PC-3 (cell line): ENCODE measurements around the gene PRM3. TPM values are rescaled to one million over a fixed set of nuclear protein-coding genes. Genes with fewer than 3 reads are reported as not detected.

Experiments used
- ATAC-seq: fragments of 200-7000 bp; cut with Tn5 transposase; 2 replicates; pipeline ENCODE4 v1.9.1; 2020; ENCODE audit warnings: mild to moderate bottlenecking, moderate library complexity
- BruUV-seq: library from RNA; stranded (reverse); fragments of 400-500 nt; replicated peaks from 2 replicates; lab custom pipeline; 2021; lab: Mats Ljungman, UMichigan
- CTCF ChIA-PET: fragments of 300-600 bp; sonication (Branson Sonifier 250); formaldehyde crosslinking; loops from one replicate; lab custom pipeline; 2022; ENCODE audit warnings: antibody characterized with exemption; lab: Charles Lee
- POLR2A ChIA-PET: fragments of 300-600 bp; sonication (Branson Sonifier 250); formaldehyde crosslinking; loops from one replicate; lab custom pipeline; 2022; ENCODE audit warnings: antibody characterized with exemption; ENCODE audit not compliant: unreplicated experiment; lab: Charles Lee
- DNase-seq: peaks from one replicate; pipeline ENCODE4 v3.0.0-alpha.2; 2015
- H2AFZ ChIP-seq: fragments of 300-600 bp; sonication (generic); 2 replicates; pipeline ENCODE4 v1.6.0; 2016; ENCODE audit warnings: antibody characterized with exemption, low read length
- H3F3A ChIP-seq: fragments of 300-600 bp; sonication (generic); one replicate; pipeline ENCODE4 v1.6.0; 2017; ENCODE audit warnings: antibody characterized with exemption, low read length, control low read depth, mild to moderate bottlenecking; ENCODE audit not compliant: unreplicated experiment
- H3K27ac ChIP-seq: fragments of 300-600 bp; sonication (generic); 2 replicates; pipeline ENCODE4 v1.5.1; 2016; ENCODE audit warnings: mild to moderate bottlenecking, low read length
- H3K27me3 ChIP-seq: fragments of 300-600 bp; sonication (generic); 2 replicates; pipeline ENCODE4 v1.6.1; 2016; ENCODE audit warnings: low read length, mixed read lengths
- H3K36me3 ChIP-seq: fragments of 300-600 bp; sonication (generic); 2 replicates; pipeline ENCODE4 v1.6.1; 2016; ENCODE audit warnings: low read depth, mixed run types, low read length, mixed read lengths
- H3K4me1 ChIP-seq: fragments of 300-600 bp; sonication (generic); 2 replicates; pipeline ENCODE4 v1.5.1; 2016; ENCODE audit warnings: low read length; ENCODE audit not compliant: insufficient read depth
- H3K4me2 ChIP-seq: fragments of 300-600 bp; sonication (generic); 2 replicates; pipeline ENCODE4 v1.6.0; 2016; ENCODE audit warnings: low read length
- H3K4me3 ChIP-seq: fragments of 300-600 bp; sonication (generic); 2 replicates; pipeline ENCODE4 v1.5.1; 2016; ENCODE audit warnings: mild to moderate bottlenecking, low read length, mixed read lengths
- H3K79me2 ChIP-seq: fragments of 300-600 bp; sonication (generic); 2 replicates; pipeline ENCODE4 v1.6.1; 2017; ENCODE audit warnings: low read length, mixed read lengths
- H3K9ac ChIP-seq: fragments of 300-600 bp; sonication (generic); 2 replicates; pipeline ENCODE4 v1.6.0; 2016; ENCODE audit warnings: mild to moderate bottlenecking, low read length
- H3K9me2 ChIP-seq: fragments of 300-600 bp; sonication (generic); replicated peaks from 2 replicates; pipeline ENCODE4 v1.6.1; 2016; ENCODE audit warnings: mixed run types, low read length, mixed read lengths
- H3K9me3 ChIP-seq: fragments of 300-600 bp; sonication (generic); 2 replicates; pipeline ENCODE4 v1.6.1; 2016; ENCODE audit warnings: low read length, mixed read lengths
- H4K20me1 ChIP-seq: fragments of 300-600 bp; sonication (generic); 2 replicates; pipeline ENCODE4 v1.6.1; 2016; ENCODE audit warnings: low read length, mixed read lengths
- CTCF ChIP-seq: fragments of 300-600 bp; sonication (generic); conservative IDR thresholded peaks from 2 replicates; pipeline ENCODE4 v1.5.1; 2017; ENCODE audit warnings: antibody characterized with exemption, low read depth, mild to moderate bottlenecking, low read length
- EZH2 ChIP-seq: fragments of 300-600 bp; sonication (generic); IDR thresholded peaks from one replicate; pipeline ENCODE4 v1.6.1; 2017; ENCODE audit warnings: antibody characterized with exemption, mild to moderate bottlenecking, low read length; ENCODE audit not compliant: unreplicated experiment
- EZH2phosphoT487 ChIP-seq: fragments of 300-600 bp; sonication (generic); IDR thresholded peaks from 2 replicates; pipeline ENCODE4 v1.6.1; 2018; ENCODE audit warnings: mild to moderate bottlenecking, antibody characterized with exemption, low read length, borderline replicate concordance
- intact Hi-C: fragments of 100-400 bp; cut with micrococcal nuclease; formaldehyde crosslinking; loops from 2 replicates; pipeline ENCODE4 v1.9.0; 2023
- total RNA-seq: library from RNA; depleted of rRNA; stranded (reverse); fragments of >200 nt; gene quantifications from 2 replicates; pipeline ENCODE4 v1.2.3, GENCODE V29; 2014

Gene PRM3
- total RNA-seq, 1 experiment from 2014 or later, result not detected

GRCh38 chr16:11306997-11307638 is 33.7 kb upstream of the PRM3 start:
- Histone ChIP-seq H3K27me3 (no peaks in the 10 kb centered on the region), H3K9me3 (no peaks in the 10 kb centered on the region), H4K20me1 (no peaks in the 10 kb centered on the region), H3K4me1 (no peaks in the 10 kb centered on the region; the same call in 1 of the 2 replicates), H3K4me3 (no peak overlapping the region), H3K79me2 (no peaks in the 10 kb centered on the region), H3K27ac (no peak overlapping the region), H3F3A (no peaks in the 10 kb centered on the region), H3K9ac (no peak overlapping the region), H2AFZ (no peak overlapping the region), H3K36me3 (no peaks in the 10 kb centered on the region), H3K4me2 (no peak overlapping the region), H3K9me2 (no peaks in the 10 kb centered on the region)
- no peak for ATAC-seq
- POLR2A ChIA-PET, result no interaction called here
- no peak for TF ChIP-seq CTCF
- no peak for TF ChIP-seq EZH2phosphoT487
- TF ChIP-seq EZH2, result no peak
- intact Hi-C loops, result no loop called here
- CTCF ChIA-PET, result no interaction called here
- no peak for DNase-seq
- no TSS peak for BruUV-seq

GRCh38 chr16:11306381-11306780 is 33.0 kb upstream of the PRM3 start:
- ATAC-seq, result no peak
- Histone ChIP-seq H3K27me3 (no peaks in the 10 kb centered on the region), H3F3A (no peaks in the 10 kb centered on the region), H4K20me1 (no peaks in the 10 kb centered on the region), H3K4me1 (no peaks in the 10 kb centered on the region; the same call in 1 of the 2 replicates), H3K4me2 (no peak overlapping the region), H3K9me3 (no peaks in the 10 kb centered on the region), H3K27ac (no peak overlapping the region), H3K79me2 (no peaks in the 10 kb centered on the region), H3K4me3 (no peak overlapping the region), H2AFZ (no peak overlapping the region), H3K9me2 (no peaks in the 10 kb centered on the region), H3K36me3 (no peaks in the 10 kb centered on the region), H3K9ac (no peak overlapping the region)
- no TSS peak for BruUV-seq
- ChIA-PET POLR2A (no interaction called here), CTCF (no interaction called here)
- DNase-seq, result no peak
- TF ChIP-seq EZH2phosphoT487, result no peak
- TF ChIP-seq EZH2, result no peak
- TF ChIP-seq CTCF, result no peak
- intact Hi-C loops, result no loop called here

- Histone ChIP-seq H3K27me3 (no peaks in the 10 kb centered on the region), H3K9ac (no peak overlapping the region), H3K36me3 (no peaks in the 10 kb centered on the region), H3K9me3 (no peaks in the 10 kb centered on the region), H3K27ac (no peak overlapping the region), H3K79me2 (no peaks in the 10 kb centered on the region), H2AFZ (peak overlapping the region; percentile 55), H4K20me1 (no peaks in the 10 kb centered on the region), H3K4me2 (peak overlapping the region; percentile 65), H3K9me2 (no peaks in the 10 kb centered on the region), H3K4me3 (0 out of 2 replicates have a peak overlapping the region, but pooled peaks have one; percentile 43), H3F3A (no peaks in the 10 kb centered on the region), H3K4me1 (no peaks in the 10 kb centered on the region; the same call in 1 of the 2 replicates)
- TF ChIP-seq CTCF (no peak), EZH2phosphoT487 (no peak), EZH2 (no peak)
- ChIA-PET CTCF (no interaction called here), POLR2A (no interaction called here)
- DNase-seq, result peak; percentile 56
- intact Hi-C loops, result no loop called here
- peak; percentile 45; the same call in 1 of the 2 replicates for ATAC-seq
- BruUV-seq, result no TSS peak
Observed at GRCh38 chr16:11303405-11304138, 30.1 kb upstream of the PRM3 start.
